GM12892 (cell line): ENCODE data around the gene G3BP1.

ENCODE experiments used
- POLR2A ChIP-seq: IDR thresholded peaks from 2 replicates; pipeline ENCODE4 v1.6.1; 2011; ENCODE audit warnings: low read depth, low read length, control low read depth
- TAF1 ChIP-seq: IDR thresholded peaks from 2 replicates; pipeline ENCODE4 v1.6.1; 2011; ENCODE audit warnings: low read depth, mild to moderate bottlenecking, control low read depth, low read length, borderline replicate concordance

- TF ChIP-seq POLR2A (no peak), TAF1 (no peak)
Observed at GRCh38 chr5:151793358-151793757, 21.6 kb downstream of the G3BP1 start.
